HL-60 (cell line): ENCODE results near the gene GABPB2.

ENCODE experiments used
- DNase-seq, 2 experiments: peaks; one replicate each; pipeline ENCODE4 v3.0.0-alpha.2; 2010 to 2020; ENCODE audit warnings: low read depth in 1 of 2, low spot score in 1 of 2
- H3K27ac ChIP-seq: fragments of 250-450 bp; sonication (Bioruptor Pico); replicated peaks from 2 replicates; pipeline ENCODE4 v1.5.1; 2020; ENCODE audit warnings: mild to moderate bottlenecking, moderate library complexity
- H3K27me3 ChIP-seq: fragments of 250-450 bp; sonication (Bioruptor Pico); 2 replicates; pipeline ENCODE4 v1.5.1; 2021; ENCODE audit warnings: mild to moderate bottlenecking, moderate library complexity; ENCODE audit not compliant: insufficient read depth, poor library complexity, severe bottlenecking
- H3K4me3 ChIP-seq: replicated peaks from 2 replicates; pipeline ENCODE4 v1.5.1; 2011; ENCODE audit warnings: mild to moderate bottlenecking, control low read depth, low read length; ENCODE audit not compliant: insufficient read depth
- CTCF ChIP-seq: IDR thresholded peaks from one replicate; pipeline ENCODE4 v1.5.1; 2011; ENCODE audit warnings: low read length, control low read depth, inconsistent platforms; ENCODE audit not compliant: insufficient read depth
- GABPA ChIP-seq: IDR thresholded peaks from 2 replicates; pipeline ENCODE4 v1.6.1; 2012; ENCODE audit warnings: low read depth
- POLR2AphosphoS5 ChIP-seq: IDR thresholded peaks from 2 replicates; pipeline ENCODE4 v1.6.1; 2012; ENCODE audit warnings: low read depth
- REST ChIP-seq: IDR thresholded peaks from 2 replicates; pipeline ENCODE4 v1.6.1; 2012; ENCODE audit warnings: low read depth; ENCODE audit not compliant: insufficient replicate concordance
- SPI1 ChIP-seq: IDR thresholded peaks from 2 replicates; pipeline ENCODE4 v1.6.1; 2012; ENCODE audit warnings: low read depth, mild to moderate bottlenecking, borderline replicate concordance

Gene GABPB2

GRCh38 chr1:151055581-151055980 is 15.0 kb upstream of the GABPB2 start:
- no peak for DNase-seq
- TF ChIP-seq CTCF, result no peak
- TF ChIP-seq REST, result no peak
- TF ChIP-seq GABPA, result no peak
- TF ChIP-seq POLR2AphosphoS5, result no peak
- no peak for TF ChIP-seq SPI1
- H3K27ac ChIP-seq, result no peak overlapping the region
- H3K27me3 ChIP-seq, result no peaks in the 10 kb centered on the region
- H3K4me3 ChIP-seq, result no peak overlapping the region

GRCh38 chr1:151056149-151056548 is 14.4 kb upstream of the GABPB2 start:
- H3K27ac ChIP-seq, result no peak overlapping the region; the same call in 1 of the 2 replicates
- no peaks in the 10 kb centered on the region for H3K27me3 ChIP-seq
- no peak overlapping the region for H3K4me3 ChIP-seq
- TF ChIP-seq POLR2AphosphoS5 (no peak), REST (no peak), GABPA (no peak), CTCF (no peak), SPI1 (no peak)
- DNase-seq, result no peak

GRCh38 chr1:151058692-151059091 is 11.9 kb upstream of the GABPB2 start:
- Histone ChIP-seq H3K27ac (peak overlapping the region; percentile 90), H3K27me3 (no peaks in the 10 kb centered on the region), H3K4me3 (peak overlapping the region; percentile 87)
- no peak for TF ChIP-seq REST
- no peak for TF ChIP-seq SPI1
- no peak for TF ChIP-seq CTCF
- no peak for TF ChIP-seq POLR2AphosphoS5
- no peak for TF ChIP-seq GABPA
- DNase-seq, result no peak
